HG03025 (cell line): ENCODE results near the gene TRIM14.

Source experiments
- ATAC-seq: cut with Tn5 transposase; IDR thresholded peaks from one replicate; pipeline ENCODE4 v1.9.1; 2021; ENCODE audit warnings: mild to moderate bottlenecking, moderate library complexity; ENCODE audit not compliant: unreplicated experiment, low FRiP score

Gene TRIM14, protein sequence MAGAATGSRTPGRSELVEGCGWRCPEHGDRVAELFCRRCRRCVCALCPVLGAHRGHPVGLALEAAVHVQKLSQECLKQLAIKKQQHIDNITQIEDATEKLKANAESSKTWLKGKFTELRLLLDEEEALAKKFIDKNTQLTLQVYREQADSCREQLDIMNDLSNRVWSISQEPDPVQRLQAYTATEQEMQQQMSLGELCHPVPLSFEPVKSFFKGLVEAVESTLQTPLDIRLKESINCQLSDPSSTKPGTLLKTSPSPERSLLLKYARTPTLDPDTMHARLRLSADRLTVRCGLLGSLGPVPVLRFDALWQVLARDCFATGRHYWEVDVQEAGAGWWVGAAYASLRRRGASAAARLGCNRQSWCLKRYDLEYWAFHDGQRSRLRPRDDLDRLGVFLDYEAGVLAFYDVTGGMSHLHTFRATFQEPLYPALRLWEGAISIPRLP

GRCh38 chr9:98118640-98119601 lies at the start of gene TRIM14:
TSS of gene TRIM14 (minus strand) at chr9:98119222. CDS start at chr9:98119188, 34 bp downstream.
- ATAC-seq = peak; percentile 61

- no peak for ATAC-seq
Observed at GRCh38 chr9:98168153-98168780, 49.2 kb upstream of the TRIM14 start.

GRCh38 chr9:98164912-98165311 lies 45.9 kb upstream of the TRIM14 start:
- ATAC-seq = no peak

- ATAC-seq = no peak
Observed at GRCh38 chr9:98162613-98163012, 43.6 kb upstream of the TRIM14 start.

GRCh38 chr9:98161851-98162250 lies 42.8 kb upstream of the TRIM14 start:
- ATAC-seq = no peak

DNA sequence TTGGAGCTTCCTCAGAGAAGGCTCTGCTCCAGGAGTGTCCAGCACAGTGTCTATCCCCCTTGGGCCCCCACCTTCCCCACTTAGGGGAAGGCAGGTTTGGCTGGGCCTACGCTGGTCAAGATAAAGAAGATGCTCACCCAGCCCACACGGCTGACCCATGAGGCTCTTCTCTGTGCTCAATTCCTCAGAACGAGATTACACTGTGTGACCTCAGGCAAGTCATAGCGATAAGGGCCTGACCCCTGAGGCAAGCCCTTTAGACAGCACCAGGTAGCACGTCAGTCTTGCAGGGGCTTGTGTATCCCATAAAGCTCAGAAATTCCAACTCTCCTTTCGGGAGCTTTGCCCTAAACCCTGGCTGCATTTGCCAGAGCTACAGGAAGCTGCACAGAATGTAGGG lies 40.8 kb upstream of the TRIM14 start:
- ATAC-seq = no peak

DNA sequence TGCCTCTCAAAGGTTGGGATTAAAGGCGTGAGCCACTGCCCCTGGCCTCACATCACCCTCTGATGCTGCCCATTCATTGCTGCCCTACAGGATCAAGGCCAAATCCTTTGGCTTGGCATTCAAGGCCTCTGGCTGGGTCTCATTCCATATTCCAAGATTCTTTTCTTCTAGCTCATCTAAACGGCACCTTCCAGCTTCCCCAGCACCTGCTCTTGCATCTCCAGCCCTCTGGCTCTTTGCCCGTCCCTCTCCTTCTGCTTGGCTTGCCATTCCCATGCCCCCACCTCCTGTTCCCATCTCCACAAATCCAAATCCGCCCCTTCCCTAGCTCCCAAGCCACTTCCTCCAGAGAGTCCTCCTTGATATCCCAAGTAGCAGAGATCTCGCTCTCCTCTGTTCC lies 40.3 kb upstream of the TRIM14 start:
- ATAC-seq = no peak

- ATAC-seq = no peak
Observed at GRCh38 chr9:98158071-98158831, 39.2 kb upstream of the TRIM14 start.

DNA sequence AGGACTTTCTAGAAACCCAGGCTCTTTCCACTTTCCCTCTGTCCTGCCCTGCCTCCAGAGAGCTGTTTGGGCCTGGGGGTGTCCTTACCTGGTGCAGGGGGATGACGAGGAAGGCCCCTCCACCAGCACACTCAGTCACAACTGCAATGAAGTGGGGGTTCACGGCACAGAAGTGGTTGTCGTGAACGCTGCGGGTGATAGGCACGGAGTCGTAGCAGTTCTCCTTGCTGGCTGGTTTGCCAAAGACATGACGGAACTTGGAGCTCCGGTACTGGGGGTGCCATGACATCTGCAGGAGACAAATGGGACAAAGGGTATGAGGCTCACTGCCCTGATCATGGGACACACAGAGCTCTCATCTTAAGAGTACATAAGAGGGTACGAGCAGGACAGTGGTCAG lies 38.4 kb upstream of the TRIM14 start:
- ATAC-seq = no peak

GRCh38 chr9:98154678-98155077 lies 35.7 kb upstream of the TRIM14 start:
- no peak for ATAC-seq

GRCh38 chr9:98152526-98152925 lies 33.5 kb upstream of the TRIM14 start:
- ATAC-seq = no peak

DNA sequence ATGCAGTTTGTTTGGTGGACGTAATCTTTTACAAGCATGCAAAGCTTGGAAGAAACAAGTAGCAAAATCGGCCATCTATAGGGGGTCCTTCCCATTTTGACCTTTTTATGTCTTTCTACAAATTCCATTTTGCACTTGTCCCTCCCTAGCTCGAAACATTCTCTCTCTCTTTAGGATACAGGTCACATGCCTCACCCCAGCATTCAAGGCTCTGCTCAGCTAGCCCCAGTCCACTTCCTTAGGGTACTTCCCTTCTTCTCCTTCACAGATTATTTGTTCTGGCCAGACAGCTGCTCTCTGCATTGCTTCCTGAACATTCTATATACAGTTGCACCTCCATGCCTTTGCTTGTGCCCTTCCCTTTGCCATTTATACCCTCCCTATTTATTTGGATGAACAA lies 31.7 kb upstream of the TRIM14 start:
- ATAC-seq = no peak

DNA sequence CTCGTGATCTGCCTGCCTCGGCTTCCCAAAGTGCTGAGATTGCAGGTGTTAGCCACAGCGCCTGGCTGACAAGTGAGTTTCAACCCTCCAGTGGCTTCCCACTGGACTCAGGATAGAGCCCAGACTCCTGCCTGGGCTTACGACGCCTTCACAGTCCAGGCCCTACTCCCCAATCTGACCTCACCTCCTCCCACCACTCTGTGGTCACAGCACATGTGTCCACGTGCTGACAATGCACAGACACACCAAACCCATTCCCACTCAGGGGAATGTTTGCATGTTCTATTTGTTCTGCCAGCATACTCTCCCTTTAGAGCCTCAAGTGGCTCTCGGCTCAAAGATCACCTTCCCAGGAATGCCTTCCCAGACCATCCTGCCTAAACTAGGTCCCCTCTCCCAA lies 31.1 kb upstream of the TRIM14 start:
- ATAC-seq = no peak

GRCh38 chr9:98149422-98149821 lies 30.4 kb upstream of the TRIM14 start:
- no peak for ATAC-seq

DNA sequence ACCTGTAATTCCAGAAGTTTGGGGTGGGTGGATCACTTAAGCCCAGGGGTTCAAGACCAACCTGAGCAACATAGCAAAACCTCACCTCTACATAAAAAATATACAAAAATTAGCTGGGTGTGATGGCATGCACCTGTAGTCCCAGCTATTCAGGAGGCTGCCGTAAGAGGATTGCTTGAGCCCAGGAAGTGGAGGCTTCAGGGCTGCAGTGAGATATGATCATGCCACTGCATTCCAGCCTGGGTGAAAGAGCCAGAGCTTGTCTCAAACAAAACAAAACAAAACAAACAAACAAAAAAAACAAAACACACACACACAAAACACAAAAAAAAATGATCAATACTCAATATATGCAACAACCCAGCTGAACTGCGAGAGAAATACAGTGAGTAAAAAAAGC lies 29.5 kb upstream of the TRIM14 start:
- ATAC-seq = no peak

DNA sequence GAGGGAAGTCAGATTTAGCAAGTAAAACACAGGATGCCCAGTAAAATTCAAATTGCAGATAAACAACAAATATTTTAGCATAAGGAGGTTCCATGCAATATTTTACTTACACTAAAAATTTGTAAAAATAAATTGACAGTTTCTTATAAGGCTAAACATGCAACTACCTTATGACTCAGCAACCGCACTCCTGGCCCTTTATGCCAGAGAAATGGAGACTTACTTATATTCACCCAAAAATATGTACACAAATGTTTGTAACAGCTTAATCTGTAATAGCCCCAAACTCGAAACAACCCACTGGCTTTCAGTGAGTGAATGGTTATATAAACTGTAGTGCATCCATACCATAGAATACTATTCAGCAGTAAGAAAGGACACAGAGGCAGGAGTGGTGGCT lies 28.6 kb upstream of the TRIM14 start:
- ATAC-seq = no peak

DNA sequence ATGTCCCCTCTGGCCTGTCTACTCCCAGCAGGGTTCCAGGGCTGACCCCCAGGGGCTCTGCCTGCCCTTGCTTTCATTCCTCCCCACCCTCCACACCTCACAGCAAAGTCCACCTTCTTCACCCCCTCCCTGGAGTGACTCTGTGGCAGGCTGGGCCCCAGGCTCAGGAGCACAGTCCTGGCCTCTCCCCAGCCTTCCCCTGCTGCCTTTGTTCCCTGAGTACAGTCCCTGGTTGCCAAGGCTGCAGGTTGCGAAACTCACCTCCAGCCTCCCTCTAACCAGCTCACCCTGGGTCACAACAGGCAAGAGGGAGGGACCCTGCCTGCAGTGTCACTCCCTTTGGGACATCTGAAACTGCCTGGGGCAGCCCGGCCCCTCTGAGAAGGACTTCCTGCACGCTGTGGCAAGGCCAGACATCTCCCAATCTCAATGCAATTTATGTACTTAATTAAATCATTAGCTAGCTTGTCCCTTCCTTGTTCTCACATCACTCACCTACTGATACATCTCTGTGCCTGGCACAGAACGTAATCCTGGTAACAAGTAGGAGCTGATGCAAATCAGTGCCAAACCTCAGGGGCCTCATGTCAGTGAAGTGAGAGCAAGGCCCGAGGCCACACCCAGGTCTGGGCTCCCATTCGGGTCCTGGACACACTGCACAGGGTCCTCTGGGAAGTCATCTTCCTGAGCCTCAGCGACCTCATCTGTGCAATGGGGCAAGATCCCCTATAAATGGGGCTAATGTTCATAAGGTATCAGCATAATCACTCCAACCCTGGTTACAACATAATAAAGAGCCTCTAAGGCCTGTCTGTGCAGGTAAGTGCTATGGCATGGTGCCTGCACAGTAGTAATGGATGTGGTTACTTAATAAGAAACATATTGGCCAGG lies 27.3 kb upstream of the TRIM14 start:
- ATAC-seq = no peak

- no peak for ATAC-seq
Observed at GRCh38 chr9:98144631-98145030, 25.6 kb upstream of the TRIM14 start.

- ATAC-seq = no peak
Observed at GRCh38 chr9:98144076-98144475, 25.1 kb upstream of the TRIM14 start.
